ENCODE measurements around the gene EIF3B.
"Not testable (repeated sequence)": the region's sequence is repeated elsewhere in the genome, so short reads cannot be mapped to it uniquely, and the experiment has no call there.

DNA sequence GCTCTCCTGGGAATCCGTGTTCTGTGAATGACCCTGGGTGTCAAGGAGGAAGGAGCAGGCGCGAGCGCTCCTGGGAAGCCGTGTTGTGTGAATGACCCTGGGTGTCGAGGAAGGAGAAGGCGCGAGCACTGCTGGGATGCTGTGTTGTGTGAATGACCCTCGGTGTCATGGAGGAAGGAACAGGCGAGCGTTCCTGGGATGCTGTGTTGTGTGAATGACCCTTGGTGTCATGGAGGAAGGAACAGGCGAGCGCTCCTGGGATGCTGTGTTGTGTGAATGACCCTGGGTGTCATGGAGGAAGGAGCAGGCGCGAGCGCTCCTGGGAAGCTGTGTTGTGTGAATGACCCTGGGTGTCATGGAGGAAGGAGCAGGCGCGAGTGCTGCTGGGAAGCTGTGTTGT, 23.5 kb downstream of the EIF3B start:
- TF ChIP-seq, protein P1, sequence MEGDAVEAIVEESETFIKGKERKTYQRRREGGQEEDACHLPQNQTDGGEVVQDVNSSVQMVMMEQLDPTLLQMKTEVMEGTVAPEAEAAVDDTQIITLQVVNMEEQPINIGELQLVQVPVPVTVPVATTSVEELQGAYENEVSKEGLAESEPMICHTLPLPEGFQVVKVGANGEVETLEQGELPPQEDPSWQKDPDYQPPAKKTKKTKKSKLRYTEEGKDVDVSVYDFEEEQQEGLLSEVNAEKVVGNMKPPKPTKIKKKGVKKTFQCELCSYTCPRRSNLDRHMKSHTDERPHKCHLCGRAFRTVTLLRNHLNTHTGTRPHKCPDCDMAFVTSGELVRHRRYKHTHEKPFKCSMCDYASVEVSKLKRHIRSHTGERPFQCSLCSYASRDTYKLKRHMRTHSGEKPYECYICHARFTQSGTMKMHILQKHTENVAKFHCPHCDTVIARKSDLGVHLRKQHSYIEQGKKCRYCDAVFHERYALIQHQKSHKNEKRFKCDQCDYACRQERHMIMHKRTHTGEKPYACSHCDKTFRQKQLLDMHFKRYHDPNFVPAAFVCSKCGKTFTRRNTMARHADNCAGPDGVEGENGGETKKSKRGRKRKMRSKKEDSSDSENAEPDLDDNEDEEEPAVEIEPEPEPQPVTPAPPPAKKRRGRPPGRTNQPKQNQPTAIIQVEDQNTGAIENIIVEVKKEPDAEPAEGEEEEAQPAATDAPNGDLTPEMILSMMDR (IDR thresholded peaks at IDR 0.05; ENCODE audit: low read depth, low read length, missing input control): not testable (repeated sequence)
- TF ChIP-seq, protein P2, sequence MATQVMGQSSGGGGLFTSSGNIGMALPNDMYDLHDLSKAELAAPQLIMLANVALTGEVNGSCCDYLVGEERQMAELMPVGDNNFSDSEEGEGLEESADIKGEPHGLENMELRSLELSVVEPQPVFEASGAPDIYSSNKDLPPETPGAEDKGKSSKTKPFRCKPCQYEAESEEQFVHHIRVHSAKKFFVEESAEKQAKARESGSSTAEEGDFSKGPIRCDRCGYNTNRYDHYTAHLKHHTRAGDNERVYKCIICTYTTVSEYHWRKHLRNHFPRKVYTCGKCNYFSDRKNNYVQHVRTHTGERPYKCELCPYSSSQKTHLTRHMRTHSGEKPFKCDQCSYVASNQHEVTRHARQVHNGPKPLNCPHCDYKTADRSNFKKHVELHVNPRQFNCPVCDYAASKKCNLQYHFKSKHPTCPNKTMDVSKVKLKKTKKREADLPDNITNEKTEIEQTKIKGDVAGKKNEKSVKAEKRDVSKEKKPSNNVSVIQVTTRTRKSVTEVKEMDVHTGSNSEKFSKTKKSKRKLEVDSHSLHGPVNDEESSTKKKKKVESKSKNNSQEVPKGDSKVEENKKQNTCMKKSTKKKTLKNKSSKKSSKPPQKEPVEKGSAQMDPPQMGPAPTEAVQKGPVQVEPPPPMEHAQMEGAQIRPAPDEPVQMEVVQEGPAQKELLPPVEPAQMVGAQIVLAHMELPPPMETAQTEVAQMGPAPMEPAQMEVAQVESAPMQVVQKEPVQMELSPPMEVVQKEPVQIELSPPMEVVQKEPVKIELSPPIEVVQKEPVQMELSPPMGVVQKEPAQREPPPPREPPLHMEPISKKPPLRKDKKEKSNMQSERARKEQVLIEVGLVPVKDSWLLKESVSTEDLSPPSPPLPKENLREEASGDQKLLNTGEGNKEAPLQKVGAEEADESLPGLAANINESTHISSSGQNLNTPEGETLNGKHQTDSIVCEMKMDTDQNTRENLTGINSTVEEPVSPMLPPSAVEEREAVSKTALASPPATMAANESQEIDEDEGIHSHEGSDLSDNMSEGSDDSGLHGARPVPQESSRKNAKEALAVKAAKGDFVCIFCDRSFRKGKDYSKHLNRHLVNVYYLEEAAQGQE (IDR thresholded peaks at IDR 0.05): not testable (repeated sequence)
- not testable (repeated sequence) for TF ChIP-seq RAD21 (IDR thresholded peaks at IDR 0.05); TAF1 (conservative IDR thresholded peaks at IDR 0.05); JUND (IDR thresholded peaks at IDR 0.05); GABPA (IDR thresholded peaks at IDR 0.05 in 1 of 2, conservative IDR thresholded peaks at IDR 0.05 in 1 of 2); EGR1 (IDR thresholded peaks at IDR 0.05; ENCODE audit: low read depth in 2 of 2)
- TF ChIP-seq SP1 (IDR thresholded peaks at IDR 0.05) (peak; percentile 31), YY1 (IDR thresholded peaks at IDR 0.05) (peak; percentile 20), RXRA (IDR thresholded peaks at IDR 0.05) (peak; percentile 50 to 75)
- TF ChIP-seq, protein P3, sequence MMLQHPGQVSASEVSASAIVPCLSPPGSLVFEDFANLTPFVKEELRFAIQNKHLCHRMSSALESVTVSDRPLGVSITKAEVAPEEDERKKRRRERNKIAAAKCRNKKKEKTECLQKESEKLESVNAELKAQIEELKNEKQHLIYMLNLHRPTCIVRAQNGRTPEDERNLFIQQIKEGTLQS (IDR thresholded peaks at IDR 0.05): not testable (repeated sequence)
- TF ChIP-seq, protein P4, sequence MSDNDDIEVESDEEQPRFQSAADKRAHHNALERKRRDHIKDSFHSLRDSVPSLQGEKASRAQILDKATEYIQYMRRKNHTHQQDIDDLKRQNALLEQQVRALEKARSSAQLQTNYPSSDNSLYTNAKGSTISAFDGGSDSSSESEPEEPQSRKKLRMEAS (IDR thresholded peaks at IDR 0.05): not testable (repeated sequence)
- TF ChIP-seq, protein P5, sequence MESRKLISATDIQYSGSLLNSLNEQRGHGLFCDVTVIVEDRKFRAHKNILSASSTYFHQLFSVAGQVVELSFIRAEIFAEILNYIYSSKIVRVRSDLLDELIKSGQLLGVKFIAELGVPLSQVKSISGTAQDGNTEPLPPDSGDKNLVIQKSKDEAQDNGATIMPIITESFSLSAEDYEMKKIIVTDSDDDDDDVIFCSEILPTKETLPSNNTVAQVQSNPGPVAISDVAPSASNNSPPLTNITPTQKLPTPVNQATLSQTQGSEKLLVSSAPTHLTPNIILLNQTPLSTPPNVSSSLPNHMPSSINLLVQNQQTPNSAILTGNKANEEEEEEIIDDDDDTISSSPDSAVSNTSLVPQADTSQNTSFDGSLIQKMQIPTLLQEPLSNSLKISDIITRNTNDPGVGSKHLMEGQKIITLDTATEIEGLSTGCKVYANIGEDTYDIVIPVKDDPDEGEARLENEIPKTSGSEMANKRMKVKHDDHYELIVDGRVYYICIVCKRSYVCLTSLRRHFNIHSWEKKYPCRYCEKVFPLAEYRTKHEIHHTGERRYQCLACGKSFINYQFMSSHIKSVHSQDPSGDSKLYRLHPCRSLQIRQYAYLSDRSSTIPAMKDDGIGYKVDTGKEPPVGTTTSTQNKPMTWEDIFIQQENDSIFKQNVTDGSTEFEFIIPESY (IDR thresholded peaks at IDR 0.05): not testable (repeated sequence)

Measured in liver (tissue), 3 donors.